OCI-LY7 (cell line): Measurements from ENCODE around the gene IFI44L.

ENCODE experiments used
- EZH2phosphoT487 ChIP-seq: fragments of 200-600 bp; sonication (generic); IDR thresholded peaks from 2 replicates; pipeline ENCODE4 v1.6.1; 2018; ENCODE audit warnings: low read depth, borderline replicate concordance, mild to moderate bottlenecking, mixed run types, antibody characterized with exemption, low read length, moderate library complexity, mixed read lengths
- TF ChIP-seq, protein P1 (sequence below): fragments of 200-600 bp; sonication (generic); conservative IDR thresholded peaks from 2 replicates; pipeline ENCODE4 v1.5.1; 2014; ENCODE audit warnings: mild to moderate bottlenecking, antibody characterized with exemption, low read length, moderate library complexity, mixed read lengths

DNA sequence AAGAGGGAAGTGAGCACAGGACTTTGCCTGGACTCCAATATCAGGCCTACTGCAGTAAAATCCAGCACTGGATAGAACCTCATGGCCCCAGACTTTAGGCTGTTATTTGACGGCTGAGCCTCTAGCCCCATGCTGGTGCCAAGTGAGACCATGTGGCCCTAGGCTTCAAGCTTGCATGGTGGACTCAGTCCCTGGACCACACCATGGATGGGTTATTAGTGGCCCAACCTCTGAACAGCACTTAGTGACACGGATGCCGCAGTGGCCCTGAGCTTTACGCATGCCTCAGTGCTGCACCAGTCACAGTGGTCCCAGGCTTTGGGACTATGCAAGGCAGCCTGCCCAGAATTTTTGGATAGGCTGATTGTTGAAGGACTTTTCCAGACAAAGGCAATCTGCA, 13.0 kb downstream of the IFI44L start:
- TF ChIP-seq, protein P1, sequence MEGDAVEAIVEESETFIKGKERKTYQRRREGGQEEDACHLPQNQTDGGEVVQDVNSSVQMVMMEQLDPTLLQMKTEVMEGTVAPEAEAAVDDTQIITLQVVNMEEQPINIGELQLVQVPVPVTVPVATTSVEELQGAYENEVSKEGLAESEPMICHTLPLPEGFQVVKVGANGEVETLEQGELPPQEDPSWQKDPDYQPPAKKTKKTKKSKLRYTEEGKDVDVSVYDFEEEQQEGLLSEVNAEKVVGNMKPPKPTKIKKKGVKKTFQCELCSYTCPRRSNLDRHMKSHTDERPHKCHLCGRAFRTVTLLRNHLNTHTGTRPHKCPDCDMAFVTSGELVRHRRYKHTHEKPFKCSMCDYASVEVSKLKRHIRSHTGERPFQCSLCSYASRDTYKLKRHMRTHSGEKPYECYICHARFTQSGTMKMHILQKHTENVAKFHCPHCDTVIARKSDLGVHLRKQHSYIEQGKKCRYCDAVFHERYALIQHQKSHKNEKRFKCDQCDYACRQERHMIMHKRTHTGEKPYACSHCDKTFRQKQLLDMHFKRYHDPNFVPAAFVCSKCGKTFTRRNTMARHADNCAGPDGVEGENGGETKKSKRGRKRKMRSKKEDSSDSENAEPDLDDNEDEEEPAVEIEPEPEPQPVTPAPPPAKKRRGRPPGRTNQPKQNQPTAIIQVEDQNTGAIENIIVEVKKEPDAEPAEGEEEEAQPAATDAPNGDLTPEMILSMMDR: no peak
- TF ChIP-seq EZH2phosphoT487: no peak
